ENCODE data around the gene MAP7. TPM values are rescaled to one million over a fixed set of nuclear protein-coding genes. Genes with fewer than 3 reads are reported as not detected.

MAP7 gene
- polyA plus RNA-seq, 1 donor from 2014 or later: 5.1 TPM

DNA sequence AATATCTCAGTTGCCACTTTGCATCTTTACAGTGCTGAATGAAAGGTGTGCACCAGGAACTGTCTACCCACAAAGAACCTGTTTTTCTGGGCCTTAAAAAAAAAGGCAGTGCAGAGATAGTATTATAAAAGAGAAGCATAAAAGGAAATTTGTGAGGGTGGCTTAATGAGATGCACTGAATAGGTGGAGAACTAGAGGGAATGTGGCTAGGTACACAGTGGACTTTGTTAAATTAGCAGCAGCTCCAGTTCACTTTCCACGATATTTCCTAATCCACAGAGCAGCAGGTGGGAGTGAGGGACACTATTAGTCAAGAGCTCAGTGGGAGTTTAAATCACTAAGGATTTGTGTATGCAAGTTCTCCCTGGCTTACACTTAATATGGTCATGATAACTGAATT, 38.8 kb downstream of the MAP7 start:
- no peaks in the 10 kb centered on the region for H3K9me3 ChIP-seq (ENCODE audit: low read length)
- H3K27ac ChIP-seq (ENCODE audit: low read length): no peak overlapping the region
- H3F3A ChIP-seq (ENCODE audit: insufficient read depth, low read length, poor library complexity, severe bottlenecking): no peaks in the 10 kb centered on the region
- no peaks in the 10 kb centered on the region for H4K20me1 ChIP-seq (ENCODE audit: insufficient read depth)
- no peak overlapping the region for H2AFZ ChIP-seq (ENCODE audit: low read depth, low read length)
- H3K27me3 ChIP-seq (ENCODE audit: insufficient read depth, low read depth, low read length): no peaks in the 10 kb centered on the region
- H3K9ac ChIP-seq (ENCODE audit: low read length): no peak overlapping the region
- H3K79me2 ChIP-seq (replicated peaks; ENCODE audit: insufficient read depth, low read length): no peaks in the 10 kb centered on the region
- H3K36me3 ChIP-seq (ENCODE audit: insufficient read depth, low read length): no peaks in the 10 kb centered on the region
- no peak overlapping the region for H3K4me3 ChIP-seq (ENCODE audit: low read length)
- H3K9me2 ChIP-seq (ENCODE audit: insufficient read depth, low read length): no peaks in the 10 kb centered on the region
- TF ChIP-seq EP300 (conservative IDR thresholded peaks at IDR 0.05; ENCODE audit: poor library complexity, severe bottlenecking) (no peak), TAF1 (IDR thresholded peaks at IDR 0.05; ENCODE audit: low read depth) (no peak)
- no peak overlapping the region for H3K4me2 ChIP-seq (ENCODE audit: low read length)

GRCh38 chr6:136510782-136511181, 39.4 kb downstream of the MAP7 start:
- no peak for TF ChIP-seq TAF1 (IDR thresholded peaks at IDR 0.05; ENCODE audit: low read depth)
- no peak for TF ChIP-seq MXI1 (conservative IDR thresholded peaks at IDR 0.05; ENCODE audit: poor library complexity, severe bottlenecking)
- TF ChIP-seq EP300 (conservative IDR thresholded peaks at IDR 0.05; ENCODE audit: poor library complexity, severe bottlenecking): no peak
- TF ChIP-seq EZH2 (IDR thresholded peaks at IDR 0.05; ENCODE audit: borderline replicate concordance, insufficient read depth, low read length, poor library complexity, severe bottlenecking): no peak
- no peak for TF ChIP-seq SMC3 (conservative IDR thresholded peaks at IDR 0.05; ENCODE audit: poor library complexity)
- no peak for TF ChIP-seq RAD21 (conservative IDR thresholded peaks at IDR 0.05)
- no peak for TF ChIP-seq POLR2AphosphoS5 (IDR thresholded peaks at IDR 0.05)
- no peak for TF ChIP-seq REST (IDR thresholded peaks at IDR 0.05; ENCODE audit: borderline replicate concordance)
- no peak for TF ChIP-seq CTCF (IDR thresholded peaks at IDR 0.05; ENCODE audit: poor library complexity, severe bottlenecking)
- no peaks in the 10 kb centered on the region for H4K20me1 ChIP-seq (ENCODE audit: insufficient read depth)
- no peak overlapping the region for H3K4me2 ChIP-seq (ENCODE audit: low read length)
- no peak overlapping the region for H3K27ac ChIP-seq (ENCODE audit: low read length)
- no peaks in the 10 kb centered on the region for H3K27me3 ChIP-seq (ENCODE audit: insufficient read depth, low read depth, low read length)
- H3K9ac ChIP-seq (ENCODE audit: low read length): no peak overlapping the region
- H3K4me3 ChIP-seq (ENCODE audit: low read length): no peak overlapping the region
- no peaks in the 10 kb centered on the region for H3K9me2 ChIP-seq (ENCODE audit: insufficient read depth, low read length)
- no peaks in the 10 kb centered on the region for H3K79me2 ChIP-seq (replicated peaks; ENCODE audit: insufficient read depth, low read length)
- no peaks in the 10 kb centered on the region for H3K36me3 ChIP-seq (ENCODE audit: insufficient read depth, low read length)
- H2AFZ ChIP-seq (ENCODE audit: low read depth, low read length): no peak overlapping the region
- H3K9me3 ChIP-seq (ENCODE audit: low read length): no peaks in the 10 kb centered on the region
- no peaks in the 10 kb centered on the region for H3F3A ChIP-seq (ENCODE audit: insufficient read depth, low read length, poor library complexity, severe bottlenecking)

DNA sequence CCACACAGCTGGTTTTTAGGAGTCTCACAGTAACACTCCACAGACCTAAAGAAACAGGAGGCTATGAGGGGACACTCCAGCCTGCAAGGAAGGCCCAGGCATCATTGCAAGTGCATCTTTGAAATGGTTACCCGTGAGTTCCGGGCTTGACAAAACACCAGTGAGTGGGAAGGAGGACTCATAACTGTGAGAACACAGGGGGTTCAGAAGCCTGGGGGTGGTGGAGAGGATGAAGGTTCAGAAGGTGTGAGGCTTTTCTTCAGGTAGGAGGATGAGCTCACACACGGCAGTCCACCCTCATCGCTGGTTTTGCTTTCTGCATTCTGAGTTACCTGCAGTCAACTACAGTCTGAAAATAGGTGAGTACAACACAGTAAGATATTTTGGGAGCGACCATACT, 39.9 kb downstream of the MAP7 start:
- Histone ChIP-seq H3K9ac (ENCODE audit: low read length) (no peak overlapping the region), H3F3A (ENCODE audit: insufficient read depth, low read length, poor library complexity, severe bottlenecking) (no peaks in the 10 kb centered on the region), H2AFZ (ENCODE audit: low read depth, low read length) (no peak overlapping the region), H3K79me2 (replicated peaks; ENCODE audit: insufficient read depth, low read length) (no peaks in the 10 kb centered on the region), H3K27ac (ENCODE audit: low read length) (no peak overlapping the region), H3K4me3 (ENCODE audit: low read length) (no peak overlapping the region), H3K4me2 (ENCODE audit: low read length) (no peak overlapping the region), H3K27me3 (ENCODE audit: insufficient read depth, low read depth, low read length) (no peaks in the 10 kb centered on the region), H4K20me1 (ENCODE audit: insufficient read depth) (no peaks in the 10 kb centered on the region), H3K9me3 (ENCODE audit: low read length) (no peaks in the 10 kb centered on the region), H3K36me3 (ENCODE audit: insufficient read depth, low read length) (no peaks in the 10 kb centered on the region), H3K9me2 (ENCODE audit: insufficient read depth, low read length) (no peaks in the 10 kb centered on the region)
- TF ChIP-seq POLR2AphosphoS5 (IDR thresholded peaks at IDR 0.05) (no peak), EZH2 (IDR thresholded peaks at IDR 0.05; ENCODE audit: borderline replicate concordance, insufficient read depth, low read length, poor library complexity, severe bottlenecking) (no peak), RAD21 (conservative IDR thresholded peaks at IDR 0.05) (no peak), EP300 (conservative IDR thresholded peaks at IDR 0.05; ENCODE audit: poor library complexity, severe bottlenecking) (no peak), REST (IDR thresholded peaks at IDR 0.05; ENCODE audit: borderline replicate concordance) (no peak), SMC3 (conservative IDR thresholded peaks at IDR 0.05; ENCODE audit: poor library complexity) (no peak), TAF1 (IDR thresholded peaks at IDR 0.05; ENCODE audit: low read depth) (no peak), MXI1 (conservative IDR thresholded peaks at IDR 0.05; ENCODE audit: poor library complexity, severe bottlenecking) (no peak), CTCF (IDR thresholded peaks at IDR 0.05; ENCODE audit: poor library complexity, severe bottlenecking) (no peak)

Measured in neural cell (in vitro differentiated cells).